Measurements from ENCODE around the gene OR9Q1.

DNA sequence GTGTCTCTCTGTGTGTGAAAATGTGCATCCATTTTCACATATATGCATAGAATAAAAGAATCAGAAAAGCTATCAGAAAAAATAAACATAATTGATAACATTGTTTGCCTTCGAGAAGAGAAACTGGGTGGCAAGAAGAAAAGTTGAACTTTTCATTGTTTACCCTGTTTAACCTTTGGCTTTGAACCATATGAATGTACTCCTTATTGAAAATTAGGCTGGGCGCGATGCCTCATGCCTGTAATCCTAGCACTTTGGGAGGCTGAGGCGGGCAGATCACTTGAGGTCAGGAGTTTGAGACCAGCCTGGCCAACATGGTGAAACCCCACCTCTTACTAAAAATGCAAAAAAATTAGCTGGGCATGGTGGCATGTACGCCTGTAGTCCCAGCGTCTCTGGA is 11.9 kb upstream of the OR9Q1 start:
- TF ChIP-seq POLR2AphosphoS5 (IDR thresholded peaks at IDR 0.05; ENCODE audit: borderline replicate concordance, low read depth, low read length) (no peak), EZH2 (IDR thresholded peaks at IDR 0.05) (no peak)
